HG02588 (cell line): ENCODE results near the gene MSN.
"Not testable (repeated sequence)": the region's sequence is repeated elsewhere in the genome, so short reads cannot be mapped to it uniquely, and the experiment has no call there.

Experiments used
- ATAC-seq: cut with Tn5 transposase; IDR thresholded peaks from one replicate; pipeline ENCODE4 v1.9.1; 2021; ENCODE audit warnings: mild to moderate bottlenecking, moderate library complexity; ENCODE audit not compliant: unreplicated experiment

MSN gene

DNA sequence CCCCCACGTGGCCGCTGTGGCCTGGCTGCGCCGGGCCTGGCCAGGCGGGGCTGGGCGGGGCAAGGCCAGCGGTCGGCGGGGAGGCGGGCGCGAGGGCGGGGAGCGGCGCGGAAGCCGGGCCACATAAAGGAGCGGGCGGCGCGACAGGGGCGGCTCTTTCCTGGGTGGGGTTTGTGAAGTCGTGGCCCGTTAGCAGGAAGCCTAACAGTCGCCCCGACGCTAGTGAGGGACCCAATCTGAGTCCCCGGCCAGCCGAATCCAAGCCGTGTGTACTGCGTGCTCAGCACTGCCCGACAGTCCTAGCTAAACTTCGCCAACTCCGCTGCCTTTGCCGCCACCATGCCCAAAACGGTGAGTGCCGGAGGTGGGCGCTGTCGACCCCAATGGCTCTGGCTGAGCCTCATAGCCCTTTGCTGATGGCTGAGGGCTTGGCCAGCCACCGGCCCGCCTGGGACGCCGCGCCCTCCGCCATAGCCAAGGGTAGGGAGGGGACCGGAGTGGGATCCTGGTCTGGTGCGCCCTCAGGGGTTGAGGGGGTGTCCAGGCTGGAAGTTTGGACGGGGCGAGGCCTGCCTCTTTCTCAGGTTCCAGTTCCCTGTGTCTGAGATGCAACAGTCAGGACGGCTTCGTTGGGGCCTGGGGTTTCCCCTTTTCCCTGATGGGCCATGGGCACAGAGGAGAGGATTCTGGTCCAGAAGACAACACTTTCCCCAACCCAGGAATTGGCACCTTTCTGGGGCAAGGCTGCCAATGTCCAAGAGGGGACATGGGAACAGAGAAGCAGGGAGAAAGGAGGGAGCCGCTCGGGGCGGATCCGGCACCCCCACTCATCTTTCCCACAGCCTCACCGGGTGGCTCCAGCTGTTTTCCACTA is at the start of gene MSN:
TSS of gene MSN (plus strand) at position 152 of the 874 bp plus-strand sequence. CDS start at position 340, 188 bp downstream.
- peak; percentile 81 for ATAC-seq

- ATAC-seq = not testable (repeated sequence)
Observed at GRCh38 chrX:65620096-65620705, 47.3 kb upstream of the MSN start.

DNA sequence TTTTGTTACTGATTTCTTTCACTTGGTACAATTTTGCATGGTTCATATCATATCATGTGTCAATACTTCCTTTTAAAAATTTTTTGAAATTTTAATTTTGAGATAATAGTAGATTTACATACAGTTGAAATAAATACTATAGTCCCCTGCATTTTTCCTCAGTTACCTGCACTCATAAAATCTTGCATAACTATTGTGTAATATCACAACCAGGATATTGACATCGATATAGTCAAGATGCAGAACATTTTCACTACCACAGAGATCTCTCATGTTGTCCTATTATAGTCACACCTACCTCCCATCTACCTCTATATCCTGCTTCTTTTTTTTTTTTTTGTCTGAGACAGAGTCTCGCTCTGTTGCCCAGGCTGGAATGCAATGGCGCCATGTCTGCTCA is 36.7 kb upstream of the MSN start:
- no peak for ATAC-seq

DNA sequence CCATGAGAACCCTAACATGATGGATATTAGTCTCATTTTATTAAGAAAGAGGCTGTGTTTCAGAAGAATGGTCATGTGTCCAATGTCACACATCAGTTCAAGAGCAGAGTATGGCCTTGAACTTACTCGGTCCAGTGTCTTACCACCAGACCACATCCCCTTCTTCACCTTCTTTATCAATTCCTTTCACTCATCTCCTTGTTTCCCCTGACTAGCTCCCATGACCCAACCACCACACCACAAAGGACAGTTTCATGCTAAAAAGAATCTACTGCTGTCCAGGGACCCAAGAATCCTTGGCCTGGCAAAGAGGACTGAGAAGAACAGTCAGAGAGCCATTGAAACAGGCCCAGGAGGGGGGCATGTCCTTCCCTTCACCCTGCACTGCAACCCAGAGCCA is 33.6 kb upstream of the MSN start:
- no peak for ATAC-seq

GRCh38 chrX:65634732-65635131 is 32.7 kb upstream of the MSN start:
- ATAC-seq = no peak

- no peak for ATAC-seq
Observed at GRCh38 chrX:65635378-65635777, 32.1 kb upstream of the MSN start.

DNA sequence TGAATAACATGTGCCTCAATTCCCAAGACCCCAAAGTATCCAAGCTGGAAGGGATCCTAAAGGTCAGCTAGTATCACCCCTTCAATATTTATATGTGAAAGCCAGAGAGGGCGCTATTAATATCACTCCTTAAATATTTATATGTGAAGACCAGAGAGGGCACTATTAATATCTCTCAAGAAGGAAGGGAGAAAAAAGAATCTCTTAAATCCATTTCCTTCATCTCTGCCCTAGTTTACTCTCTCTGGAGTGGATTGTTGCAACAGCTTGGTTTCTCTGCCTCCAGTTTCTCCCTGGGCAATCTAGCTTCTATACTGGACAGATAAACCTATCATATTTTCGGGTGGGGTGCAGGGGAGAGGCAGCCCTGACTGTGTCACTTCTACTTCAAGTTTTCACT is 31.6 kb upstream of the MSN start:
- no peak for ATAC-seq

DNA sequence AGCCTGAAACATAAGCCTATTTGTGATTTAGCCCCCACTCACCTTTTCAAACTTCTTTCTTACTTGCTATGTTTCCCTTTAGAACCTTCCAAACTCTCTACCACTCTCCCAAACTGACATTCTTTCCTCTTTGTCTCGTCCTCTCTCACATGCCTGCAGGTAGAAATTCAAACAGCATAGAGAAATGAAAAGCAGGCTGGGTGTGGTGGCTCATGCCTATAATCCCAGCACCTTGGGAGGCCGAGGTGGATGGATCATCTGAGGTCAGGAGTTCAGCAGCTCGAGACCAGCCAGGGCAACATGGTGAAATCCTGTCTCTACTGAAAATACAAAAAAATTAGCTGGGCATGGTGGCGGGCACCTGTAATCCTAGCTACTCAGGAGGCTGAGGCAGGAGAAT is 31.2 kb upstream of the MSN start:
- not testable (repeated sequence) for ATAC-seq

- no peak for ATAC-seq
Observed at GRCh38 chrX:65637335-65637734, 30.1 kb upstream of the MSN start.

- ATAC-seq = no peak
Observed at GRCh38 chrX:65642914-65643491, 24.5 kb upstream of the MSN start.

DNA sequence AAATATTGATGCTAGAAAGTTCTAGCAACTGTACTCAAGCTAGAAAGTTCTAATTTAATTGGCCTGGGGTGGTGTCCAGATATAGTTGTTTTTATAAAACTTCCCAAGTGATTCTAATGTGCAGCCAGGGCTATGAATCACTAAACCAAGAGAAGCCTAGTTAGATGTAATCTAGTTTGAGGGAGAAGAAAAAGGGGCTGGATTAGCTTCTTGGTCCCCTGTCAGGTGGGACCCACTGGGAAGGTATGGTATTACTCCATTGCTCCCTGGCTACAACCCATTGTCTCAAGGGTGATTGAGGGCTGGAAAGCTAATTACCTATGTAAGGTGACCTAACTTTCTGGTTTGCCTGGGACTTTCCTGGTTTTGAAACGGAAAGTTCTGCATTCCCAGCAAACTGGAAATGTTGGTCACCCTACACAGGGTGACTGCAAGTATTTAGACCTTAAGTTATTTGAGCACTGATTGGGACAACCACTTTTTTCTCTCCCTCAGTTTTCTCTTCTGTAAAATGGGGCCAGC is 23.9 kb upstream of the MSN start:
- ATAC-seq = no peak

DNA sequence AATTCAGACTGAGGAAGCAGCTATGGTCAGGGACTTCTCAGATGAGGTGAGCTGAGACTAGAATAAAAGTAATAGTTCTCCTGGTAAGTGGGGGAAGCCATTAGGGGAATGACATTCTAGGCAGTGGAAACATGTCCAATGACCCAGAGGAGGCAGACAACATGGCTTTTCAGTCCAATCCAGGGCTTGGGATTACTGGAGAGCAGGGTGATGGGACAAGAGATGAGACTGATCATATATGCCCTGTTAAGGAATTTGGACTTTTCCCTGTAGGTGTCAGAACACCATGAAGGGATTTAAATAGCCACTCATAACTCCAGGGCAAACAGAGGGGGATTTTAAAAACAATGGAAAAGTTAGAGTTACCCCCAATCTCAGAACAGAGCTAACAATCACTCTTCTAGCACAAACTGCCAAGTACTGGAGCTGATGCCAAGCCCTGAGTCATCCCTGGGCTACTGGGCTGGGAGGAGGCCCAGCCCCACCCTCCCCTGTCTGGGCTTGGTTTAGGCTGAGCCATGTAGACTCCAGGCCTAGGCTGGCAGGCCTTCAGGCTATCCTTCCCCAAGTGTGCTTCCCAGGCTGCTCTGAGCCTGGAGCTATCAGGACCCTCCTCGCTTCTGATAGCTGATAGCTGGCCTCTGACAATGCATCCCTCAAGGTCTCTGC is 22.7 kb upstream of the MSN start:
- no peak for ATAC-seq

DNA sequence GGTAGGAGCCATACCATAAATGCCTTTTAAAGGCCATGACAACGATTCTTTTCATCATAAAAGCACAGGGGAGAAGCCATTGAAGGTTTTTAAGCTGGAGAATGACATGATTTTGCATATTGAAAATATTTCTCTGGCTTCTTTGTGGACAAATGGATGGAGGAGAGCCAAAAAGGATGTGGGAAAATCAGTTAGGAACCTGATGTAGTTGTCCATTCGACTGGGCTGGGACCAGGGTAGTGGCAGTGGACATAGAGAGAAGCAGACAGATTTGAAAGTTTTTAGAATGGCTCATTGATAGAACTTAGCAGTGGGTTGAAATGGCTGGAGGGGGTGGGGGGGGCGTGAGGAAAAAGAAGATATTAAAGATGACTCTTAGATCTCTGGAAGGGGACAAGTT is 19.7 kb upstream of the MSN start:
- ATAC-seq = no peak

- ATAC-seq = no peak
Observed at GRCh38 chrX:65652098-65652497, 15.4 kb upstream of the MSN start.

DNA sequence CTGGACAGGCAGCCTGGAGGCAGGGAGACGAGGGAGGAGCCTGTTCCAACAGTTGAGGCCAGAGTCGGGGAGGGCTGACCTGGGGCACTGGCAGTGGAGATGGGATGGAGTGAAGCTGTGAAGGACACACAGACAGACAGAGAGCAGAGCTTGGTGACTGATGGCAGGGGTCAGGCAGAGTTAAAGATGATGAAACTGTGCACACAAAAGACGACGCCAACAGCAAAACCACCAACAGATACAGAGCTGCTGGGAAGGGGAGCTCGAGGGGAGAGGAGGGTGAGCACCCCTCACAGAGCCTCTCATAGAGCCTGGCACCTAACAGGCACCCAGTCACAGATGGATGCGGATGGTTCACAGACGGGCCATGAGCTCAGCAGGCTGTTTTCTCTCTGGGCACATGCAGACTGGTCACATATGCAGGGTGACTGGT is 10.4 kb upstream of the MSN start:
- not testable (repeated sequence) for ATAC-seq

DNA sequence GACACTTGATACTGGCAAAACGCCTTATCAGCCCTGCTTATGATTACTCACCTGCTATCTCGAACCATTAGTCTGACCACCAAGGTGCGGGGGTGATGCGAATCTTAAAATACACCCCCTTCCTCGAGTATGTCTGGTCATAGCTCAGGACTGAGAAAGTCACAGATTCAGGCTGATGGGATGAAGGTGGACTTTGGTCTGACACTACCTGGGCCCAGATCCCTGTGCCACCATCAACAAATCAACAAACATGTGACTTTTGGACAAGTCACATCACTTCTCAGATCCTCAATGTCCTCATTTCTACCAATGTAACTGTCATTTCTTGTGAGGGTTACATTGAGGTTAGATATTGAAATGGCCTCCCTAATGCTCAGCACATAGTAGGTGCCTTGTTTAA is 9.8 kb upstream of the MSN start:
- ATAC-seq = no peak

- ATAC-seq = no peak
Observed at GRCh38 chrX:65658229-65658628, 9.2 kb upstream of the MSN start.

DNA sequence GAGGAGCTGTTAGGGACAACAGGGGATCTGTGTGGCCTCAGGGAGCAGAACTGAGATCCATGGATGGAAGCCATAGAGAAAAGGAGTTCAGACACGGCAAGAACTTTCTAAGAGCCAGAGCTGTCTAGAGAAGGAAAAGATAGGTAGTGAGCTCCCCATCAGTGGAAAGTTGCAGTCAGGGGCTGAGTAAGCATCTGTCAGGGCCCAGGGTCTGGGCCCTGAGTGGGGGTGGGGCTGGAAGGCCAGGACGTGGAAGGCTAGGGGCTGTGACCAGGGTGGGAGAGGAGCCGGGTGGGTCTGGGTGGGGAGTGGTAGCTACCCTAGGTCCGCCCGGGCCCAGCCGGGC is 324 bp upstream of the MSN start:
- ATAC-seq = no peak

DNA sequence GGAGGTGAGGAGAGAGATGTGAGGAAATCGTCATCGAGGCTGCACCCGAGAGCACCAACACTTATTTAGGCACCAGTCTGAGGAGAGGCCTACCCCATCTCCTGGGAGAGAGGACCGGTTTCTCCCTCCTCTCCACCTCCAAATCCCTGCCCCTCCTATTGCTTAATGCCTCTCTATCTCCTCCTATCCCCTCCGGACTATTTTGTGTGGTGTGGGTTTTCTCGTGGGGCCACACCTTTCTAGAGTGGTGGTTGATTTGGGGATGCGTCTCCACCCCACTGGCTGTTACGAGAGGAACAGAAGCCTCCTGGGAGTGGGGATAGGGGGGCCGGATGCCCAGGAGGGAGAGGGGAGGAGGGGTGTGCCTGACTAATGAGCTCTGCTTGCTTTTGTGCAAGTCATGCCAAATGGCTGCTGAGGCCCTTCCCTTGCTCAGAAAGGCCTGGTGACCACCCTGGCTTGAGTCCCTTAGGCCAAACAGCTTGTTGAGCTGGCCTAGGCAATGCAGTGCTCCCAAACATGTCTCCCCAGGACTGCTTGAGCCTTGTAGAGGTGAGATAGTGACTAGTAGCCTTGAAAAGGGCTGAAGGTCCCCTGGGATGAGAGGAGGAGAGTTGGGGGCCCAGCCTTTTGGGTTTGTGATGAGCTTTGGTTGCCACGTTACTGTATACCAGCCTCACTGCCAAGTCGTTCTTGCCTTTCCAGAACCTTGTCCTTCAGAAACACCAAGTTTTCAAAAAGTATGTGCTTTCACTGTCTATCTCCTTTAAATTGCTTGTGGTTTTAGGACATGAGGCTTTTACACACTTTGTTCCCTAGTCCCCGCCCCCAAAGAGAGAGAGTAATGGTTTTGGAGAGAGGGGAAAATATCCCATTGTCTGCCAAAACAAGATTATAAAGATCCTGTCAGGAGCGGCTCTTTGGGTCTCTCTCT is 1.2 kb downstream of the MSN start:
- ATAC-seq = peak; percentile 30

DNA sequence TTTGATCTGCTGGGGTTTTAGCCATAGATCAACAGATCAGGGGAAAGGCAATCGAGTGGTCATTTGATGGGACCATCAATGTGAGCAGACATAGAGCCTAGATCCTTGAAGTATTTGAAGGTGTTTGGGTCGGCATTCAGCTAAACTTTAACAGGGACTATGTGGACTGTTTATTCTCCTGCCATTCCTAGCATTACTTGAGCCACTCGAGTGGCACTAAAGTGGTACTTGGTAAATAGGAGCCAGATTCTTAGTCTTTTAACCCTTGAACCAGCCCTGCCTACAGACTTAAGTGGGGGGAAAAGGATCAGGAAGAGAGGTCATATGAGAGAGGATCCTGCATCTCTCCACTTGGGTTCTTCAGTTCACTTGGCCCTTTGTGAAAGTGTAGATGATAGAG is 3.8 kb downstream of the MSN start:
- no peak for ATAC-seq
